HepG2 (cell line): ENCODE data around the gene PYGO2. TPM values are rescaled to one million over a fixed set of nuclear protein-coding genes. Genes with fewer than 3 reads are reported as not detected.
A peak's percentile ranks its signal among the peaks of the same experiment; 100 is the strongest.

Experiments used
- ATF7-NPFF ChIP-seq: sonication (generic); formaldehyde crosslinking; IDR thresholded peaks from 2 replicates; pipeline ENCODE4 v1.8.1; 2023; ENCODE audit warnings: mild to moderate bottlenecking, low read depth, missing genetic modification reagents, moderate library complexity
- GTF2F1 ChIP-seq: fragments of 150-350 bp; IDR thresholded peaks from 2 replicates; pipeline ENCODE4 v1.6.1; 2014; ENCODE audit warnings: low read length
- HNF1A ChIP-seq, 2 experiments: sonication (generic) in 1 of 2; formaldehyde crosslinking in 1 of 2; IDR thresholded peaks; 2 replicates each; pipeline versions ENCODE4 v1.4.0 to v1.6.1; 2016 to 2020; ENCODE audit warnings: borderline replicate concordance in 1 of 2, low read depth in 1 of 2, mild to moderate bottlenecking in 1 of 2, missing genetic modification reagents in 1 of 2
- MED1 ChIP-seq: sonication (generic); formaldehyde crosslinking; IDR thresholded peaks from 2 replicates; pipeline ENCODE4 v1.4.0; 2020; ENCODE audit warnings: missing genetic modification reagents
- MNT ChIP-seq: fragments of 450-650 bp; IDR thresholded peaks from 2 replicates; pipeline ENCODE4 v1.6.1; 2016
- RFX3 ChIP-seq: IDR thresholded peaks from 2 replicates; pipeline ENCODE4 v1.6.1; 2016; ENCODE audit warnings: missing biosample characterization, missing genetic modification reagents
- SATB2 ChIP-seq: sonication (generic); formaldehyde crosslinking; IDR thresholded peaks from 2 replicates; pipeline ENCODE4 v1.5.0; 2020; ENCODE audit warnings: missing genetic modification reagents
- SRSF1 ChIP-seq: fragments of 200-400 bp; formaldehyde crosslinking; optimal IDR thresholded peaks from 2 replicates; pipeline ENCODE3; 2017; ENCODE audit warnings: mild to moderate bottlenecking, low read depth, low read length, moderate library complexity
- TEAD3 ChIP-seq: optimal IDR thresholded peaks from 2 replicates; pipeline ENCODE3; 2016; ENCODE audit warnings: borderline replicate concordance
- UBTF ChIP-seq: sonication (generic); formaldehyde crosslinking; IDR thresholded peaks from 2 replicates; pipeline ENCODE4 v1.4.0; 2020; ENCODE audit warnings: mild to moderate bottlenecking, missing genetic modification reagents
- ZKSCAN5 ChIP-seq: sonication (generic); formaldehyde crosslinking; IDR thresholded peaks from 2 replicates; pipeline ENCODE4 v1.5.1; 2020; ENCODE audit warnings: mild to moderate bottlenecking, missing genetic modification reagents
- ZNF503 ChIP-seq: sonication (generic); formaldehyde crosslinking; IDR thresholded peaks from 2 replicates; pipeline ENCODE4 v1.4.0; 2020; ENCODE audit warnings: missing genetic modification reagents
- ZNF510 ChIP-seq: sonication (generic); formaldehyde crosslinking; IDR thresholded peaks from 2 replicates; pipeline ENCODE4 v1.4.0; 2020; ENCODE audit warnings: low read depth, mild to moderate bottlenecking, missing genetic modification reagents
- ZNF570 ChIP-seq: sonication (generic); formaldehyde crosslinking; IDR thresholded peaks from 2 replicates; pipeline ENCODE4 v1.4.0; 2020; ENCODE audit warnings: mild to moderate bottlenecking, missing genetic modification reagents, borderline replicate concordance
- ZNF574 ChIP-seq: sonication (generic); formaldehyde crosslinking; IDR thresholded peaks from 2 replicates; pipeline ENCODE4 v1.4.0; 2020; ENCODE audit warnings: missing genetic modification reagents
- ZNF768 ChIP-seq: sonication (generic); formaldehyde crosslinking; IDR thresholded peaks from 2 replicates; pipeline ENCODE4 v1.4.0; 2020; ENCODE audit warnings: missing genetic modification reagents
- polyA plus RNA-seq, 8 experiments: library from polyadenylated mRNA; depleted of rRNA in 3 of 8; stranded (reverse) in 7 of 8; unstranded in 1 of 8; fragments of >200 nt; fragmentation: Illumina TruSeq in 4 of 8; extraction: Trizol in 4 of 8; gene quantifications; 2 replicates each; pipeline versions ENCODE4 v1.2.1 to v1.2.3, GENCODE V29; 2011 to 2016; ENCODE audit warnings: low read depth in 4 of 8, missing spikeins in 1 of 8, mixed read lengths in 1 of 8; ENCODE audit not compliant: insufficient read depth in 1 of 8
- total RNA-seq, 5 experiments: library from RNA; depleted of rRNA; stranded (reverse); fragments of >200 nt; fragmentation: Illumina TruSeq; extraction: Trizol; gene quantifications; 2 replicates each; pipeline ENCODE4 v1.2.3, GENCODE V29; 2016; ENCODE audit warnings: low read depth in 1 of 5

Gene PYGO2
- total and polyA plus RNA-seq, 2 of the 13 experiments (the other 11 are each of a cell fraction or from before 2014, with no cell fraction given) = 20.3 to 21.8 TPM

GRCh38 chr1:154936555-154937084 lies 25.0 kb downstream of the PYGO2 start, which contains the start of gene PMVK (continued):
- no peak; the same call in 1 of the 2 replicates for TF ChIP-seq HNF1A (IDR thresholded peaks at IDR 0.05; ENCODE audit: low read depth)
- TF ChIP-seq HNF1A (CRISPR knock-in tag; IDR thresholded peaks at IDR 0.05; ENCODE audit: borderline replicate concordance) = peak; percentile 90
- peak; percentile 79; the same call in 1 of the 2 replicates for TF ChIP-seq SATB2
- peak; percentile 22; the same call in 1 of the 2 replicates for TF ChIP-seq MNT
- peak; percentile 100 for TF ChIP-seq ZNF510
- TF ChIP-seq UBTF (CRISPR knock-in tag) = peak; percentile 85
- TF ChIP-seq GTF2F1 = peak; percentile 87; the same call in 1 of the 2 replicates
- peak; percentile 84 for TF ChIP-seq ZNF768 (CRISPR knock-in tag)
- peak; percentile 93 for TF ChIP-seq MED1 (CRISPR knock-in tag)
- TF ChIP-seq RFX3 (CRISPR knock-in tag) = no peak
- TF ChIP-seq ZKSCAN5 = peak; percentile 80; the same call in 1 of the 2 replicates
- TF ChIP-seq ATF7-NPFF (CRISPR knock-in tag) = peak; percentile 99
- peak; percentile 97; the same call in 1 of the 2 replicates for TF ChIP-seq ZNF570 (CRISPR knock-in tag)
- TF ChIP-seq TEAD3 (CRISPR knock-in tag) = peak; percentile 84
- peak; percentile 89 for TF ChIP-seq ZNF574
- TF ChIP-seq SRSF1 = peak; percentile 43
- no peak for TF ChIP-seq ZNF503 (CRISPR knock-in tag)
